B cell (primary cell): ENCODE results near the gene CISD1.

Source experiments
- EZH2 ChIP-seq: IDR thresholded peaks from 2 replicates; pipeline ENCODE4 v1.6.1; 2012; ENCODE audit warnings: borderline replicate concordance, low read depth, mild to moderate bottlenecking, moderate library complexity, low read length; ENCODE audit not compliant: insufficient read depth, poor library complexity, severe bottlenecking
- TF ChIP-seq, protein P1 (sequence below): fragments of 200-600 bp; IDR thresholded peaks from one replicate; pipeline ENCODE4 v1.8.0; 2022; ENCODE audit warnings: antibody characterized with exemption, mild to moderate bottlenecking

DNA sequence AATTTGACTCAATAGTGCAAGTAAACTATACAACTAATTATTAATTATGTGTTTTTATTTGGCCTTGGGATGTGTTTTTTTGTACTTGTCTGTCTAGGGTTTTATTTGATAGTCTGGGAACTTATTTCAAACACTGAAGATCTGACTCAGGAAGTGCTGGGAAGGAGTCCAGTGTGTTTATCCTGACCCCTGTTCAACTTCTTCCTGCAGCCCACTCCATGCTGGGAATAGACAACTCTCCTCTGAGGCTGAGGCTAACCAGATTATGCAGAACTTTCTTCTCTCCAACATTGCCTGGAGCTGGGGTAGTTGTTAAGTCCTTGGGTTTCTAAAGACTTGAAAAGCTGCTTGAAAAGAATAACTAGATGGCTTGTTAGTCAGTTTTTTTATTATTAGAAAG lies 6.9 kb downstream of the CISD1 start:
- no peak for TF ChIP-seq EZH2
- TF ChIP-seq, protein P1, sequence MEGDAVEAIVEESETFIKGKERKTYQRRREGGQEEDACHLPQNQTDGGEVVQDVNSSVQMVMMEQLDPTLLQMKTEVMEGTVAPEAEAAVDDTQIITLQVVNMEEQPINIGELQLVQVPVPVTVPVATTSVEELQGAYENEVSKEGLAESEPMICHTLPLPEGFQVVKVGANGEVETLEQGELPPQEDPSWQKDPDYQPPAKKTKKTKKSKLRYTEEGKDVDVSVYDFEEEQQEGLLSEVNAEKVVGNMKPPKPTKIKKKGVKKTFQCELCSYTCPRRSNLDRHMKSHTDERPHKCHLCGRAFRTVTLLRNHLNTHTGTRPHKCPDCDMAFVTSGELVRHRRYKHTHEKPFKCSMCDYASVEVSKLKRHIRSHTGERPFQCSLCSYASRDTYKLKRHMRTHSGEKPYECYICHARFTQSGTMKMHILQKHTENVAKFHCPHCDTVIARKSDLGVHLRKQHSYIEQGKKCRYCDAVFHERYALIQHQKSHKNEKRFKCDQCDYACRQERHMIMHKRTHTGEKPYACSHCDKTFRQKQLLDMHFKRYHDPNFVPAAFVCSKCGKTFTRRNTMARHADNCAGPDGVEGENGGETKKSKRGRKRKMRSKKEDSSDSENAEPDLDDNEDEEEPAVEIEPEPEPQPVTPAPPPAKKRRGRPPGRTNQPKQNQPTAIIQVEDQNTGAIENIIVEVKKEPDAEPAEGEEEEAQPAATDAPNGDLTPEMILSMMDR = no peak
